MG63 (cell line): ENCODE results near the gene NADK2. TPM values are rescaled to one million over a fixed set of nuclear protein-coding genes. Genes with fewer than 3 reads are reported as not detected.
"Not testable (repeated sequence)": the region's sequence is repeated elsewhere in the genome, so short reads cannot be mapped to it uniquely, and the experiment has no call there.

Experiments used
- DNase-seq: peaks from one replicate; pipeline ENCODE4 v3.0.0-alpha.2; 2020
- H3K27me3 ChIP-seq: fragments of 250-450 bp; sonication (Bioruptor Pico); 2 replicates; pipeline ENCODE4 v1.5.1; 2020; ENCODE audit warnings: mild to moderate bottlenecking, moderate library complexity
- H3K36me3 ChIP-seq: fragments of 250-450 bp; sonication (Bioruptor Pico); 2 replicates; pipeline ENCODE4 v1.5.1; 2020; ENCODE audit warnings: mild to moderate bottlenecking, moderate library complexity
- H3K4me3 ChIP-seq: fragments of 250-450 bp; sonication (Bioruptor Pico); 2 replicates; pipeline ENCODE4 v1.5.1; 2020; ENCODE audit warnings: mild to moderate bottlenecking, moderate library complexity
- H3K9me3 ChIP-seq: fragments of 250-450 bp; sonication (Bioruptor Pico); 2 replicates; pipeline ENCODE4 v1.5.1; 2020; ENCODE audit warnings: mild to moderate bottlenecking, moderate library complexity
- total RNA-seq: library from RNA; depleted of rRNA; stranded (reverse); fragments of >200 nt; shearing (Covaris generic); gene quantifications from 2 replicates; pipeline ENCODE4 v1.2.3, GENCODE V29; 2014; ENCODE audit warnings: low replicate concordance; rRNA removed

The NADK2 gene
- total RNA-seq = 33.9 and 51.1 TPM in 2 replicates

- H3K4me3 ChIP-seq = peak within 1 kb of the TSS; percentile 91
- no peaks in the 10 kb centered on the region for H3K36me3 ChIP-seq
- no peaks in the 10 kb centered on the region for H3K9me3 ChIP-seq
- no peaks in the 10 kb centered on the region; the same call in 1 of the 2 replicates for H3K27me3 ChIP-seq
- peak; percentile 97 for DNase-seq
Measured at GRCh38 chr5:36241631-36242533, at the start of gene NADK2. Gene NADK2 (minus strand): TSS chr5:36241925. CDS start chr5:36241798, 127 bp downstream.

GRCh38 chr5:36285837-36286615 lies 44.3 kb upstream of the NADK2 start:
- no peak overlapping the region for H3K4me3 ChIP-seq
- no peaks in the 10 kb centered on the region for H3K36me3 ChIP-seq
- H3K9me3 ChIP-seq = no peaks in the 10 kb centered on the region
- no peak for DNase-seq
- H3K27me3 ChIP-seq = peaks cover 4% of the 10 kb centered on the region

- not testable (repeated sequence) for H3K4me3 ChIP-seq, H3K27me3 ChIP-seq, H3K9me3 ChIP-seq, DNase-seq, H3K36me3 ChIP-seq
Measured at GRCh38 chr5:36283775-36284174, 42.0 kb upstream of the NADK2 start.

GRCh38 chr5:36281626-36282025 lies 39.9 kb upstream of the NADK2 start:
- no peaks in the 10 kb centered on the region for H3K9me3 ChIP-seq
- DNase-seq = no peak
- peaks cover 4% of the 10 kb centered on the region for H3K27me3 ChIP-seq
- H3K36me3 ChIP-seq = no peaks in the 10 kb centered on the region
- H3K4me3 ChIP-seq = no peak overlapping the region

GRCh38 chr5:36279054-36279698 lies 37.5 kb upstream of the NADK2 start:
- DNase-seq = no peak
- H3K9me3 ChIP-seq = no peaks in the 10 kb centered on the region
- no peaks in the 10 kb centered on the region for H3K36me3 ChIP-seq
- peaks cover 2% of the 10 kb centered on the region; the same call in 1 of the 2 replicates for H3K27me3 ChIP-seq
- no peak overlapping the region for H3K4me3 ChIP-seq

GRCh38 chr5:36277521-36278176 lies 35.9 kb upstream of the NADK2 start:
- H3K4me3 ChIP-seq = no peak overlapping the region
- no peaks in the 10 kb centered on the region for H3K27me3 ChIP-seq
- no peak for DNase-seq
- no peaks in the 10 kb centered on the region for H3K9me3 ChIP-seq
- H3K36me3 ChIP-seq = no peaks in the 10 kb centered on the region

- Histone ChIP-seq H3K9me3 (no peaks in the 10 kb centered on the region), H3K27me3 (no peaks in the 10 kb centered on the region), H3K4me3 (no peak overlapping the region), H3K36me3 (no peaks in the 10 kb centered on the region)
- DNase-seq = peak; percentile 34
Measured at GRCh38 chr5:36276864-36277263, 35.1 kb upstream of the NADK2 start.

- Histone ChIP-seq H3K36me3 (no peaks in the 10 kb centered on the region), H3K4me3 (no peak overlapping the region), H3K9me3 (no peaks in the 10 kb centered on the region), H3K27me3 (no peaks in the 10 kb centered on the region)
- DNase-seq = no peak
Measured at GRCh38 chr5:36273809-36274526, 32.2 kb upstream of the NADK2 start.

GRCh38 chr5:36272136-36272690 lies 30.5 kb upstream of the NADK2 start:
- no peak for DNase-seq
- Histone ChIP-seq H3K36me3 (no peaks in the 10 kb centered on the region), H3K27me3 (no peaks in the 10 kb centered on the region)

GRCh38 chr5:36270876-36271575 lies 29.3 kb upstream of the NADK2 start:
- Histone ChIP-seq H3K36me3 (no peaks in the 10 kb centered on the region), H3K9me3 (no peaks in the 10 kb centered on the region), H3K4me3 (no peak overlapping the region), H3K27me3 (no peaks in the 10 kb centered on the region)
- DNase-seq = no peak

More at GRCh38 chr5:36272136-36272690, 30.5 kb upstream of the NADK2 start:
- H3K9me3 ChIP-seq = no peaks in the 10 kb centered on the region
- H3K4me3 ChIP-seq = no peak overlapping the region

GRCh38 chr5:36270175-36270574 lies 28.4 kb upstream of the NADK2 start:
- Histone ChIP-seq H3K27me3 (no peaks in the 10 kb centered on the region), H3K36me3 (no peaks in the 10 kb centered on the region), H3K4me3 (no peak overlapping the region), H3K9me3 (no peaks in the 10 kb centered on the region)
- no peak for DNase-seq

- no peaks in the 10 kb centered on the region for H3K27me3 ChIP-seq
- H3K4me3 ChIP-seq = no peak overlapping the region
- no peaks in the 10 kb centered on the region for H3K36me3 ChIP-seq
- DNase-seq = no peak
- no peaks in the 10 kb centered on the region for H3K9me3 ChIP-seq
Measured at GRCh38 chr5:36269478-36269877, 27.8 kb upstream of the NADK2 start.

GRCh38 chr5:36267905-36268304 lies 26.2 kb upstream of the NADK2 start:
- H3K27me3 ChIP-seq = no peaks in the 10 kb centered on the region
- no peaks in the 10 kb centered on the region for H3K36me3 ChIP-seq
- H3K9me3 ChIP-seq = no peaks in the 10 kb centered on the region
- H3K4me3 ChIP-seq = no peak overlapping the region
- no peak for DNase-seq

- Histone ChIP-seq H3K36me3 (no peaks in the 10 kb centered on the region), H3K4me3 (no peak overlapping the region), H3K9me3 (no peaks in the 10 kb centered on the region), H3K27me3 (peaks cover 13% of the 10 kb centered on the region)
- DNase-seq = no peak
Measured at GRCh38 chr5:36264202-36264760, 22.6 kb upstream of the NADK2 start.

GRCh38 chr5:36261186-36261585 lies 19.5 kb upstream of the NADK2 start:
- no peaks in the 10 kb centered on the region for H3K9me3 ChIP-seq
- peaks cover 13% of the 10 kb centered on the region for H3K27me3 ChIP-seq
- H3K36me3 ChIP-seq = no peaks in the 10 kb centered on the region
- no peak overlapping the region for H3K4me3 ChIP-seq
- DNase-seq = no peak
